BJ (cell line): ENCODE measurements around the gene MEIS2. TPM values are rescaled to one million over a fixed set of nuclear protein-coding genes. Genes with fewer than 3 reads are reported as not detected.

Experiments used
- CTCF ChIA-PET: fragments of 350-600 bp; formaldehyde crosslinking; extraction: SDS; loops from one replicate; lab custom pipeline; 2021; ENCODE audit warnings: antibody characterized with exemption, inconsistent platforms; lab: Yijun Ruan, JAX
- POLR2A ChIA-PET: fragments of 300-600 bp; sonication (Branson Sonifier 250); formaldehyde crosslinking; extraction: SDS; loops from one replicate; lab custom pipeline; 2021; ENCODE audit warnings: antibody characterized with exemption; lab: Charles Lee
- DNase-seq: peaks from one replicate; pipeline ENCODE4 v3.0.0-alpha.2; 2011; ENCODE audit warnings: low read depth
- H3K27me3 ChIP-seq: 2 replicates; pipeline ENCODE4 v1.6.0; 2011; ENCODE audit warnings: low read length; ENCODE audit not compliant: control insufficient read depth, insufficient read depth
- H3K36me3 ChIP-seq: 2 replicates; pipeline ENCODE4 v1.5.1; 2011; ENCODE audit warnings: low read length; ENCODE audit not compliant: control insufficient read depth, insufficient read depth
- H3K4me3 ChIP-seq: 2 replicates; pipeline ENCODE4 v1.5.1; 2011; ENCODE audit warnings: low read depth, mild to moderate bottlenecking, control low read depth, low read length
- CTCF ChIP-seq: IDR thresholded peaks from 2 replicates; pipeline ENCODE4 v1.5.1; 2011; ENCODE audit warnings: low read depth, mild to moderate bottlenecking, control low read depth, inconsistent platforms, low read length, moderate library complexity; ENCODE audit not compliant: insufficient read depth
- polyA plus RNA-seq: library from polyadenylated mRNA; depleted of rRNA; stranded (reverse); fragments of >200 nt; gene quantifications from 2 replicates; pipeline ENCODE4 v1.2.3, GENCODE V29; 2011

Gene MEIS2
- polyA plus RNA-seq, 1 experiment, result 54.1 TPM

GRCh38 chr15:37014137-37014536, 86.2 kb downstream of the MEIS2 start:
- ChIA-PET POLR2A (no interaction called here), CTCF (interaction anchor here (1.0 to 1.3 kb wide), 2 partner anchors 8 to 25 kb away, joined by 3 to 5 read pairs; no protein-coding TSS in a partner anchor)
- no peak for DNase-seq
- Histone ChIP-seq H3K4me3 (no peak overlapping the region), H3K36me3 (peaks cover 5% of the 10 kb centered on the region), H3K27me3 (no peaks in the 10 kb centered on the region)
- no peak for TF ChIP-seq CTCF

GRCh38 chr15:37010595-37010994, 89.8 kb downstream of the MEIS2 start:
- no peak for DNase-seq
- CTCF ChIA-PET, result no interaction called here
- Histone ChIP-seq H3K27me3 (no peaks in the 10 kb centered on the region), H3K36me3 (peaks cover 3% of the 10 kb centered on the region), H3K4me3 (no peak overlapping the region)
- no peak for TF ChIP-seq CTCF
- POLR2A ChIA-PET, result no interaction called here

- no peak overlapping the region for H3K4me3 ChIP-seq
- H3K36me3 ChIP-seq, result peaks cover 8% of the 10 kb centered on the region
- no peak for TF ChIP-seq CTCF
- DNase-seq, result no peak
- H3K27me3 ChIP-seq, result no peaks in the 10 kb centered on the region
- ChIA-PET POLR2A (no interaction called here), CTCF (interaction anchor here (0.7 kb wide), 1 partner anchor 1990 kb away, joined by 3 read pairs; no protein-coding TSS in a partner anchor)
Observed at GRCh38 chr15:37009288-37009687, 91.1 kb downstream of the MEIS2 start.

- Histone ChIP-seq H3K27me3 (no peaks in the 10 kb centered on the region), H3K36me3 (peaks cover 8% of the 10 kb centered on the region), H3K4me3 (no peak overlapping the region)
- POLR2A ChIA-PET, result no interaction called here
- CTCF ChIA-PET, result interaction anchor here (0.6 kb wide), 1 partner anchor 17 kb away, joined by 3 read pairs; no protein-coding TSS in a partner anchor
- no peak for TF ChIP-seq CTCF
- no peak for DNase-seq
Observed at GRCh38 chr15:37008205-37008604, 92.1 kb downstream of the MEIS2 start.

GRCh38 chr15:37007301-37007700, 93.0 kb downstream of the MEIS2 start:
- TF ChIP-seq CTCF, result no peak
- Histone ChIP-seq H3K4me3 (no peak overlapping the region), H3K27me3 (no peaks in the 10 kb centered on the region), H3K36me3 (peaks cover 8% of the 10 kb centered on the region)
- ChIA-PET CTCF (interaction anchor here (1.5 kb wide), 1 partner anchor 11 kb away, joined by 4 read pairs; no protein-coding TSS in a partner anchor), POLR2A (interaction anchor here (0.6 kb wide), 1 partner anchor 9 kb away, joined by 5 read pairs; no protein-coding TSS in a partner anchor)
- DNase-seq, result no peak
